Dendritic cell treated with granulocyte-macrophage colony-stimulating factor and Interleukin-4, amounts not matched to agents 40 ng/mL and 50 ng/mL, for 4 days (primary cell): Measurements from ENCODE around the gene DDB1.
A peak's percentile ranks its signal among the peaks of the same experiment; 100 is the strongest.

Experiments
- H3K27ac Mint-ChIP-seq: one replicate; pipeline ENCODE4 v1.8.0; 2022; ENCODE audit warnings: mild to moderate bottlenecking, mixed read lengths
- H3K27me3 Mint-ChIP-seq: one replicate; pipeline ENCODE4 v1.8.0; 2022; ENCODE audit warnings: mild to moderate bottlenecking, mixed read lengths
- H3K36me3 Mint-ChIP-seq: one replicate; pipeline ENCODE4 v1.8.0; 2022; ENCODE audit warnings: low read depth, mixed read lengths
- H3K4me1 Mint-ChIP-seq: one replicate; pipeline ENCODE4 v1.8.0; 2022; ENCODE audit warnings: low read depth, mixed read lengths
- H3K4me3 Mint-ChIP-seq: one replicate; pipeline ENCODE4 v1.8.0; 2022; ENCODE audit warnings: mild to moderate bottlenecking, moderate library complexity, mixed read lengths
- H3K9me3 Mint-ChIP-seq: one replicate; pipeline ENCODE4 v1.8.0; 2022; ENCODE audit warnings: mixed read lengths
- intact Hi-C: fragments of 100-400 bp; cut with micrococcal nuclease; formaldehyde crosslinking; loops from one replicate; pipeline ENCODE4 v1.15.0; 2022

DDB1 gene

DNA sequence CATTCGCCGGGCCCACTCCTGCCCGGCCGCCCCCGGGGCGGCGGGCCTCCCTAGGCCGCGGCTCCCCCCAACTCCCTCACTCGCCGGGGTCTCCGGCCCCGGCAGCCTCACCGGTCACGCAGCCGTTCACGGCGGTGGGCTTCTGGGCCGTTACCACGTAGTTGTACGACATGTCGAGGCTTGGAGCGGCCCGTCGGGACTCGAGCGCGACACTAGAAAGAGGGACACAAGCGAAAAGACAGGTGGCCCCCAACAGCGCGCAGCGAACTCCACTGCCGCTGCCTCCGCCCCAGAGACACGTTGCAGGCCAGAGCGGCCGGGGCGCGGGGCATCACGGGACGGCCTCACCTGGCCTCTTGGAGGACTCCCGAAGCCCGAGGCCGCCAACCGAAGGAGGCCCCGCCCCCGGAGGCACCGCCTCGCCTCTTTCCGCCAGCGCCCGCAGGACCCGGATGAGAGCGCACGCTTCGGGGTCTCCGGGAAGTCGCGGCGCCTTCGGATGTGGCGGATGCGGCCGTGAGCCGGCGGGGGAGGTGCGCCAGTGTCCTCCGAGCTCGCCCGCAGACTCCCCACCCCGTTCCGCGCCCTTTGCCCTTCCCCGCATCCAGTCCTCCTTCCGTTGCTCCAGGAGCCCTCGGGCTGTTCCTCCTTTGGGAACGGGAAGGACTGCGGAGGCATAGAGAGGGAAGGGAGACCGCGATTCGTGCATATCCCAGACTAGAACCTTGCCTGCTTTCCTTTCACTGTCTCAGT lies at the start of gene DDB1, which contains the start of gene TKFC:
Gene DDB1, minus strand, starts transcription at position 309 of the 753 bp plus-strand sequence. Its CDS starts 137 bp downstream, at position 172.
Gene TKFC, plus strand, starts transcription at position 432 of the 753 bp plus-strand sequence. CDS start 1,501 bp downstream, outside the sequence.
- intact Hi-C loops, result loop anchor here (1.0 to 10.0 kb wide), 2 partner anchors 28 to 78 kb away; partner anchors contain the start of gene CYB561A3
- Mint-ChIP-seq H3K4me1 (peaks cover 46% of the 10 kb centered on the region), H3K27me3 (no peaks in the 10 kb centered on the region), H3K4me3 (peak within 1 kb of the TSS; percentile 87), H3K27ac (peak within 1 kb of the TSS; percentile 83), H3K9me3 (no peaks in the 10 kb centered on the region), H3K36me3 (peaks cover 54% of the 10 kb centered on the region)

- Mint-ChIP-seq H3K4me1 (peaks cover 41% of the 10 kb centered on the region), H3K9me3 (no peaks in the 10 kb centered on the region), H3K27ac (no peak overlapping the region), H3K4me3 (no peak overlapping the region), H3K36me3 (peaks cover 8% of the 10 kb centered on the region), H3K27me3 (no peaks in the 10 kb centered on the region)
- intact Hi-C loops, result loop anchor here (10.0 kb wide), 1 partner anchor 126 kb away; no protein-coding TSS in a partner anchor
Measured at GRCh38 chr11:61380884-61381283, 48.0 kb upstream of the DDB1 start.

- H3K4me1 Mint-ChIP-seq, result peaks cover 32% of the 10 kb centered on the region
- no peaks in the 10 kb centered on the region for H3K27me3 Mint-ChIP-seq
- no peak overlapping the region for H3K4me3 Mint-ChIP-seq
- H3K27ac Mint-ChIP-seq, result no peak overlapping the region
- intact Hi-C loops, result no loop called here
- H3K36me3 Mint-ChIP-seq, result peaks cover 9% of the 10 kb centered on the region
- H3K9me3 Mint-ChIP-seq, result no peaks in the 10 kb centered on the region
Measured at GRCh38 chr11:61378713-61379313, 45.9 kb upstream of the DDB1 start.

GRCh38 chr11:61377461-61378160 lies 44.7 kb upstream of the DDB1 start:
- intact Hi-C loops, result no loop called here
- Mint-ChIP-seq H3K4me1 (peaks cover 26% of the 10 kb centered on the region), H3K36me3 (peaks cover 9% of the 10 kb centered on the region)

GRCh38 chr11:61375761-61376108 lies 42.8 kb upstream of the DDB1 start:
- intact Hi-C loops, result no loop called here
- H3K27me3 Mint-ChIP-seq, result no peaks in the 10 kb centered on the region
- H3K9me3 Mint-ChIP-seq, result no peaks in the 10 kb centered on the region
- peaks cover 15% of the 10 kb centered on the region for H3K4me1 Mint-ChIP-seq
- no peak overlapping the region for H3K27ac Mint-ChIP-seq
- H3K4me3 Mint-ChIP-seq, result no peak overlapping the region
- H3K36me3 Mint-ChIP-seq, result peaks cover 26% of the 10 kb centered on the region

More at GRCh38 chr11:61377461-61378160, 44.7 kb upstream of the DDB1 start:
- H3K27ac Mint-ChIP-seq, result no peak overlapping the region
- no peak overlapping the region for H3K4me3 Mint-ChIP-seq
- no peaks in the 10 kb centered on the region for H3K9me3 Mint-ChIP-seq
- H3K27me3 Mint-ChIP-seq, result no peaks in the 10 kb centered on the region

DNA sequence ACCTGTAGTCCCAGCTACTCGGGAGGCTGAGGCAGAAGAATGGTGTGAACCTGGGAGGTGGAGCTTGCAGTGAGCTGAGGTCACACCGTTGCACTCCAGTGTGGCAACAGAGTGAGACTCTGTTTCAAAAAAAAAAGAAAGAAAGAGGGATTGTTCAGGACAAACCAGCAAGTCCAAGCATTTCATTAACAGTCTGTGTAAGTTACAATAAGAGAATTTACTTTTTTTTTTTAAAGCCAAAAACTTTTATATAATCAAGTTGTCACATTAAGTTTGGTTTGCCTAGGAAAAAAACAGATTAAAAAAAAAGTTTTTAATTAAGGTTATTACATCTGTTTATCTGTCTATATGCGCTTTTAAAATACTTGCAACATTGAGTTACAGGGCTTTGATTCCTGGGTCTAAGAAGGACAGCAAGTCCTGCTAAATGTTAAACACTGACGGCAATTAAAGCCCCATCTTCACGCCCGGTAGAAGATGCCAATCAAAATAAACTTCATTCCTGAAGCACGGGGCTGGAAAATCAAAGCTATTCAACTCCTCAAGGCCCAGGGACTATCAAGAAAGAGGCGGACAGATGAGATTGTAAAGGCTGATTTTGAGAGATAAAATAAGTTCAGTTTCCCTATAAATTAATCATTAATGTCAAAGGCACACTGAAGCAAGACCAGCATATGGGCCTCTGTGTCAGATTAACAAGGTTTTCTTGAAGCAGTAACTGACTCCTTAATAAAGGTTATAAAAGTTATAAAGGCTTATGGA lies 39.9 kb upstream of the DDB1 start:
- no peaks in the 10 kb centered on the region for H3K27me3 Mint-ChIP-seq
- no peak overlapping the region for H3K4me3 Mint-ChIP-seq
- H3K27ac Mint-ChIP-seq, result no peak overlapping the region
- peaks cover 27% of the 10 kb centered on the region for H3K4me1 Mint-ChIP-seq
- intact Hi-C loops, result no loop called here
- H3K9me3 Mint-ChIP-seq, result no peaks in the 10 kb centered on the region
- H3K36me3 Mint-ChIP-seq, result peaks cover 55% of the 10 kb centered on the region

DNA sequence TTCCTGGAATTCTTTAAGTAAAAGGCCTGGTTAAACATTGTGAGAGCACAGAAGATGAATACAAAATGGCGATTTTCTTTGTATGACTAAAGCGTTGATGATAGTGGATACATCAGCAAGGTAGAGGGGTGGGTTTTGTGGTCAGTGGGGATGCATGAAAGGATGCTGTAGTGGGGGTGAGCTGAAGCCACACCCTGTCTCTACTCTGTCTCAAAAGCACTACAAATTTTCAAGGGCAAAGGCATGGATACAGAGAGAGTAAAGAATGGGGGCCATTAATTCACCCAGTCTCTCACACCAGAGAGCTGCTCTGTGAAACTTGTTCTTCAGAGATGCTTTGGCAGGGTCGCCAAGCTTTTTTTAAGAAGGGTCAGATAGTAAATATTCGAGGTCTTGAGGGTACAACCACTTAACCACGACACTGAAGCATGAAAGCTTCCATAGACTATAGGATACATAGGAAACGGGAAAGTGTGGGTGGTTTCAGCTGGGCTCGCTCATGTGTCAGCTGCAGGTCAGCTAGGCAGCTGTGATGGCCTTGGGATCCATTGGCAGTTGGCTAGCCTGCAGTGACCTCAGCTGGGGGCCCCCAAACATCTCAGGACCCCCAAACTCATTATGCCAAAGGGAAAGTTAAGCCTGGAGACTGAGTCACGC lies 37.6 kb upstream of the DDB1 start:
- Mint-ChIP-seq H3K27me3 (no peaks in the 10 kb centered on the region), H3K27ac (no peak overlapping the region), H3K4me3 (no peak overlapping the region), H3K4me1 (peaks cover 27% of the 10 kb centered on the region), H3K36me3 (peaks cover 70% of the 10 kb centered on the region), H3K9me3 (no peaks in the 10 kb centered on the region)
- intact Hi-C loops, result no loop called here

DNA sequence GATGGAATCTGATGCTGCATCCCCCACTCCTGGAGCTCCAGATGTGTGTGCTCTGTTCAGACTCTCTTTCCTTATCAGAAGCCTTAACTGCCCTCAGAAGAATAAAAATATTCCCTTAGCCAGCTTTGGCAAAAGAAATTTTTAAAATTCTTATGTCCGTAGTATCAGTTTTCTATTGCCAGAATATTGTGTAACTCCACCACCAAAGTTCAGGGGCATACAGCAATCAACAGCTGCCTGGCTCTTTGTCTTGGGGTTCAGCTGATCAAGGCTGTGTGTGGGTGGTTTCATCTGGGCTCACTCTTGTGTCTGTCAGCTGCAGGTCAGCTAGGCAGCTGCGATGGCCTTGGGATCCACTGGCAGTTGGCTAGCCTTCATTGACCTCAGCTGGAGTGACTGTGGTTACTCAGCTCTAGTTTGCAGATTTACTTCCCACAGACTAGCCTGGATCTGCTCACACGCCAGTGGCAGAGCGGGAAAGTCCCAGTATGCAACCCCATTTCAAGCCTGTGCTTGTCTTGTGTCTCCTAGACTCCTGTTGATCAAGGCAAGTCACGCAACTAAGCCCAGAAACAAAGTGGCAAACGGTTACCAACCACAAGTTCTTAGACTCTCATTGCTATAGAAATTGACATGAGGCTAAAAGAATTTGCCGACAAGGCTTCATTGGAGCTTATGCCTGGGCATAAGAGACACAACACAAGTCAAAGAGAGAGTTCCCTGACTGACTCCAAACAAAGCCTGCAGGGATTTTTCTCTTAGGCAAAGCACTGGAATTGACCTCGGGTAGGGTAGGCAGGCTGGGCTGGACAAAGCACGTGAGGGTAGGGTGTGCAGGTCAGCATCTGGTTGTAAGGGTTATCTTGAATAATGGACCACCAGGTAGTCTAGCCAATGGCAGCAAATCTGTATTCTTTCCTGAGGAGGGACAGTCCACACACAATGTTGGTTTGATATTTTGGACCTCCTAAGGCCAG lies 36.8 kb upstream of the DDB1 start:
- peaks cover 27% of the 10 kb centered on the region for H3K4me1 Mint-ChIP-seq
- peaks cover 76% of the 10 kb centered on the region for H3K36me3 Mint-ChIP-seq
- no peaks in the 10 kb centered on the region for H3K9me3 Mint-ChIP-seq
- intact Hi-C loops, result no loop called here
- H3K27ac Mint-ChIP-seq, result peak overlapping the region; percentile 32
- H3K4me3 Mint-ChIP-seq, result no peak overlapping the region
- H3K27me3 Mint-ChIP-seq, result no peaks in the 10 kb centered on the region

GRCh38 chr11:61368646-61369045 lies 35.7 kb upstream of the DDB1 start:
- intact Hi-C loops, result no loop called here
- Mint-ChIP-seq H3K4me3 (no peak overlapping the region), H3K9me3 (no peaks in the 10 kb centered on the region), H3K27me3 (no peaks in the 10 kb centered on the region), H3K27ac (peak overlapping the region; percentile 56), H3K36me3 (peaks cover 87% of the 10 kb centered on the region), H3K4me1 (peaks cover 28% of the 10 kb centered on the region)

DNA sequence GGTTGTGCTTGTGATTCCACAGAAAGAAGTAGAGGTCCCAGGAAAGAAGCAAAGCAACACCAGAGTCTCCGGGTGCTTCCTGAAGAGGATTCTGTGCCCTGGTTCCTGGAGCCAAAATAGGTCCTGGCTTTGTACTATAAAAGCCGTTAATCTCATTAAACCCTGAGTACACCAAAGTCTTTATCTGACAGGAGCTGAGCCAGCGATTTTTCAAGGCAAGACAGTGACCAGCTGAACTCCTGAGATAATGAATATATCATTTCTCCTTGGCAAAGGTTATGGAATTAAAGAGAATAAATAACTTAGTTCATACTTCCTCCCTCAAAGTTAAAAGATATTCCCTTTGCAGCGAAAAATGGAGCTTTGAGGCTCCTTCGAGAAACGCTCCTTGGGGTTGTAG lies 34.5 kb upstream of the DDB1 start:
- Mint-ChIP-seq H3K27ac (no peak overlapping the region), H3K36me3 (peaks cover 89% of the 10 kb centered on the region), H3K9me3 (no peaks in the 10 kb centered on the region), H3K4me3 (no peak overlapping the region), H3K27me3 (no peaks in the 10 kb centered on the region), H3K4me1 (peaks cover 40% of the 10 kb centered on the region)
- intact Hi-C loops, result no loop called here

GRCh38 chr11:61364012-61364675 lies 31.2 kb upstream of the DDB1 start:
- intact Hi-C loops, result no loop called here
- Mint-ChIP-seq H3K4me3 (no peak overlapping the region), H3K27me3 (no peaks in the 10 kb centered on the region), H3K9me3 (no peaks in the 10 kb centered on the region), H3K4me1 (peaks cover 43% of the 10 kb centered on the region), H3K27ac (no peak overlapping the region), H3K36me3 (peaks cover 72% of the 10 kb centered on the region)

GRCh38 chr11:61362542-61362875 lies 29.6 kb upstream of the DDB1 start:
- H3K36me3 Mint-ChIP-seq, result peaks cover 55% of the 10 kb centered on the region
- no peaks in the 10 kb centered on the region for H3K9me3 Mint-ChIP-seq
- H3K4me1 Mint-ChIP-seq, result peaks cover 45% of the 10 kb centered on the region
- H3K27ac Mint-ChIP-seq, result peak overlapping the region; percentile 98
- H3K27me3 Mint-ChIP-seq, result no peaks in the 10 kb centered on the region
- peak overlapping the region; percentile 100 for H3K4me3 Mint-ChIP-seq
- intact Hi-C loops, result no loop called here
